ENCODE measurements around the gene PCDHGB2.
"Not testable (repeated sequence)": the region's sequence is repeated elsewhere in the genome, so short reads cannot be mapped to it uniquely, and the experiment has no call there.

PCDHGB2 gene

GRCh38 chr5:141349917-141350619, 9.7 kb upstream of the PCDHGB2 start, which contains the start of gene PCDHGB1:
TSS of gene PCDHGB1 (plus strand) at chr5:141350099. CDS start at chr5:141350261, 162 bp downstream.
- DNase-seq (ENCODE audit: low read depth in 2 of 2), result no peak

- DNase-seq (ENCODE audit: low read depth in 2 of 2), result no peak
Observed at GRCh38 chr5:141351591-141351990, 8.2 kb upstream of the PCDHGB2 start.

GRCh38 chr5:141354900-141355469, 4.8 kb upstream of the PCDHGB2 start, which contains the start of gene PCDHGA4:
TSS of gene PCDHGA4 (plus strand) at chr5:141355021. CDS start at chr5:141355108, 87 bp downstream.
- DNase-seq (ENCODE audit: low read depth in 2 of 2), result no peak

- no peak for DNase-seq (ENCODE audit: low read depth in 2 of 2)
Observed at GRCh38 chr5:141355641-141356040, 4.2 kb upstream of the PCDHGB2 start.

- no peak for DNase-seq (ENCODE audit: low read depth in 2 of 2)
Observed at GRCh38 chr5:141356133-141356532, 3.7 kb upstream of the PCDHGB2 start.

- no peak for DNase-seq (ENCODE audit: low read depth in 2 of 2)
Observed at GRCh38 chr5:141356950-141357349, 2.8 kb upstream of the PCDHGB2 start.

- DNase-seq (ENCODE audit: low read depth in 2 of 2), result no peak
Observed at GRCh38 chr5:141360685-141361084, 891 bp downstream of the PCDHGB2 start.

- no peak for DNase-seq (ENCODE audit: low read depth in 2 of 2)
Observed at GRCh38 chr5:141362719-141363118, 2.9 kb downstream of the PCDHGB2 start.

- no peak for DNase-seq (ENCODE audit: low read depth in 2 of 2)
Observed at GRCh38 chr5:141363952-141364660, 4.3 kb downstream of the PCDHGB2 start, which contains the start of gene PCDHGA5. TSS of gene PCDHGA5 (plus strand) at chr5:141364162. CDS start at chr5:141364331, 169 bp downstream.

- no peak for DNase-seq (ENCODE audit: low read depth in 2 of 2)
Observed at GRCh38 chr5:141366016-141366896, 6.5 kb downstream of the PCDHGB2 start.

- no peak for DNase-seq (ENCODE audit: low read depth in 2 of 2)
Observed at GRCh38 chr5:141369994-141370848, 10.4 kb downstream of the PCDHGB2 start, which contains the start of gene PCDHGB3. TSS of gene PCDHGB3 (plus strand) at chr5:141370242. CDS start at chr5:141370395, 153 bp downstream.

- no peak for DNase-seq (ENCODE audit: low read depth in 2 of 2)
Observed at GRCh38 chr5:141371572-141372475, 12.0 kb downstream of the PCDHGB2 start.

GRCh38 chr5:141373673-141374317, 14.0 kb downstream of the PCDHGB2 start, which contains the start of gene PCDHGA6:
TSS of gene PCDHGA6 (plus strand) at chr5:141373891. CDS start at chr5:141374084, 193 bp downstream.
- DNase-seq (ENCODE audit: low read depth in 2 of 2), result no peak

GRCh38 chr5:141374627-141375026, 14.8 kb downstream of the PCDHGB2 start:
- DNase-seq (ENCODE audit: low read depth in 2 of 2), result no peak

- DNase-seq (ENCODE audit: low read depth in 2 of 2), result not testable (repeated sequence)
Observed at GRCh38 chr5:141375444-141376155, 15.8 kb downstream of the PCDHGB2 start.

GRCh38 chr5:141382469-141383294, 22.9 kb downstream of the PCDHGB2 start, which contains the start of gene PCDHGA7:
TSS of gene PCDHGA7 (plus strand) at chr5:141382742. CDS start at chr5:141382900, 158 bp downstream.
- no peak for DNase-seq (ENCODE audit: low read depth in 2 of 2)

- DNase-seq (ENCODE audit: low read depth in 2 of 2), result no peak
Observed at GRCh38 chr5:141383345-141383744, 23.6 kb downstream of the PCDHGB2 start.

Measured in stimulated activated CD8-positive, alpha-beta memory T cell treated with anti-CD3 and anti-CD28 coated beads, Interleukin-7, amount 100 ng/mL, for 4 hours (primary cell).